ENCODE data around the gene PAK4. TPM values are rescaled to one million over a fixed set of nuclear protein-coding genes. Genes with fewer than 3 reads are reported as not detected.
"Not testable (repeated sequence)": the region's sequence is repeated elsewhere in the genome, so short reads cannot be mapped to it uniquely, and the experiment has no call there.

The PAK4 gene
- total RNA-seq, 1 experiment from 2014 or later: 55.2 TPM

GRCh38 chr19:39112338-39112890 lies 13.2 kb upstream of the PAK4 start:
- Histone ChIP-seq H3K9me3 (ENCODE audit: low read depth, low read length, poor library complexity, severe bottlenecking) (no peaks in the 10 kb centered on the region), H3K4me1 (ENCODE audit: insufficient read depth, low read length, poor library complexity, severe bottlenecking) (no peaks in the 10 kb centered on the region), H3K27me3 (replicated peaks; ENCODE audit: insufficient read depth, low read depth, low read length, poor library complexity) (no peaks in the 10 kb centered on the region), H3K27ac (ENCODE audit: low read depth, low read length, poor library complexity, severe bottlenecking) (no peak overlapping the region), H3K36me3 (ENCODE audit: insufficient read depth, low read length, poor library complexity, severe bottlenecking) (no peaks in the 10 kb centered on the region), H3K4me3 (ENCODE audit: low read depth, low read length, poor library complexity, severe bottlenecking) (no peak overlapping the region)
- ChIA-PET POLR2A (ENCODE audit: low non-redundant PET) (no interaction called here), CTCF (interaction anchor here (0.6 kb wide), 1 partner anchor 17 kb away, joined by 3 read pairs; no protein-coding TSS in a partner anchor)
- no TSS peak for BruUV-seq (replicated peaks)
- no peak for DNase-seq (ENCODE audit: low spot score)
- intact Hi-C loops (cut with micrococcal nuclease; ENCODE audit: unreplicated experiment): loop anchor here (10.0 kb wide), 2 partner anchors 138 to 422 kb away; partner anchors contain the start of genes EID2B and FBXO17
- TF ChIP-seq CTCF (conservative IDR thresholded peaks at IDR 0.05; ENCODE audit: low read depth, low read length) (no peak), EZH2 (IDR thresholded peaks at IDR 0.05; ENCODE audit: borderline replicate concordance, low read depth, low read length, poor library complexity, severe bottlenecking) (no peak)

GRCh38 chr19:39113199-39113598 lies 12.4 kb upstream of the PAK4 start:
- Histone ChIP-seq H3K4me1 (ENCODE audit: insufficient read depth, low read length, poor library complexity, severe bottlenecking) (no peaks in the 10 kb centered on the region), H3K4me3 (ENCODE audit: low read depth, low read length, poor library complexity, severe bottlenecking) (no peak overlapping the region), H3K27me3 (replicated peaks; ENCODE audit: insufficient read depth, low read depth, low read length, poor library complexity) (no peaks in the 10 kb centered on the region), H3K36me3 (ENCODE audit: insufficient read depth, low read length, poor library complexity, severe bottlenecking) (no peaks in the 10 kb centered on the region), H3K27ac (ENCODE audit: low read depth, low read length, poor library complexity, severe bottlenecking) (no peak overlapping the region), H3K9me3 (ENCODE audit: low read depth, low read length, poor library complexity, severe bottlenecking) (no peaks in the 10 kb centered on the region)
- no TSS peak for BruUV-seq (replicated peaks)
- CTCF ChIA-PET: interaction anchor here (0.6 kb wide), 1 partner anchor 117 kb away, joined by 4 read pairs; no protein-coding TSS in a partner anchor
- DNase-seq (ENCODE audit: low spot score): no peak
- POLR2A ChIA-PET (ENCODE audit: low non-redundant PET): no interaction called here
- intact Hi-C loops (cut with micrococcal nuclease; ENCODE audit: unreplicated experiment): loop anchor here (10.0 kb wide), 2 partner anchors 138 to 422 kb away; partner anchors contain the start of genes EID2B and FBXO17
- no peak for TF ChIP-seq CTCF (conservative IDR thresholded peaks at IDR 0.05; ENCODE audit: low read depth, low read length)
- TF ChIP-seq EZH2 (IDR thresholded peaks at IDR 0.05; ENCODE audit: borderline replicate concordance, low read depth, low read length, poor library complexity, severe bottlenecking): no peak

- POLR2A ChIA-PET (ENCODE audit: low non-redundant PET): no interaction called here
- Histone ChIP-seq H3K4me1 (ENCODE audit: insufficient read depth, low read length, poor library complexity, severe bottlenecking) (no peaks in the 10 kb centered on the region), H3K27me3 (replicated peaks; ENCODE audit: insufficient read depth, low read depth, low read length, poor library complexity) (no peaks in the 10 kb centered on the region), H3K9me3 (ENCODE audit: low read depth, low read length, poor library complexity, severe bottlenecking) (no peaks in the 10 kb centered on the region), H3K36me3 (ENCODE audit: insufficient read depth, low read length, poor library complexity, severe bottlenecking) (no peaks in the 10 kb centered on the region), H3K27ac (ENCODE audit: low read depth, low read length, poor library complexity, severe bottlenecking) (no peak overlapping the region), H3K4me3 (ENCODE audit: low read depth, low read length, poor library complexity, severe bottlenecking) (no peak overlapping the region)
- TF ChIP-seq CTCF (conservative IDR thresholded peaks at IDR 0.05; ENCODE audit: low read depth, low read length) (no peak), EZH2 (IDR thresholded peaks at IDR 0.05; ENCODE audit: borderline replicate concordance, low read depth, low read length, poor library complexity, severe bottlenecking) (no peak)
- intact Hi-C loops (cut with micrococcal nuclease; ENCODE audit: unreplicated experiment): loop anchor here (10.0 kb wide), 2 partner anchors 140 to 420 kb away; partner anchors contain the start of genes EID2B and FBXO17
- CTCF ChIA-PET: no interaction called here
- BruUV-seq (replicated peaks): no TSS peak
- no peak for DNase-seq (ENCODE audit: low spot score)
Measured at GRCh38 chr19:39115105-39115847, 10.3 kb upstream of the PAK4 start.

GRCh38 chr19:39117023-39117422 lies 8.6 kb upstream of the PAK4 start:
- H3K27me3 ChIP-seq (replicated peaks; ENCODE audit: insufficient read depth, low read depth, low read length, poor library complexity); H3K9me3 ChIP-seq (ENCODE audit: low read depth, low read length, poor library complexity, severe bottlenecking); POLR2A ChIA-PET (ENCODE audit: low non-redundant PET); BruUV-seq (replicated peaks); DNase-seq (ENCODE audit: low spot score); H3K4me3 ChIP-seq (ENCODE audit: low read depth, low read length, poor library complexity, severe bottlenecking); H3K36me3 ChIP-seq (ENCODE audit: insufficient read depth, low read length, poor library complexity, severe bottlenecking); H3K4me1 ChIP-seq (ENCODE audit: insufficient read depth, low read length, poor library complexity, severe bottlenecking); H3K27ac ChIP-seq (ENCODE audit: low read depth, low read length, poor library complexity, severe bottlenecking): not testable (repeated sequence)
- intact Hi-C loops (cut with micrococcal nuclease; ENCODE audit: unreplicated experiment): loop anchor here (10.0 kb wide), 2 partner anchors 142 to 418 kb away; partner anchors contain the start of genes EID2B and FBXO17
- CTCF ChIA-PET: interaction anchor here (0.5 kb wide), 1 partner anchor 727 kb away, joined by 3 read pairs; no protein-coding TSS in a partner anchor

Data from A673 (cell line).